ENCODE data around the gene RSPO3. TPM values are rescaled to one million over a fixed set of nuclear protein-coding genes. Genes with fewer than 3 reads are reported as not detected.

Gene RSPO3
- total and polyA plus RNA-seq, 2 of the 4 experiments (the other 2 are of a cell fraction) = not detected

DNA sequence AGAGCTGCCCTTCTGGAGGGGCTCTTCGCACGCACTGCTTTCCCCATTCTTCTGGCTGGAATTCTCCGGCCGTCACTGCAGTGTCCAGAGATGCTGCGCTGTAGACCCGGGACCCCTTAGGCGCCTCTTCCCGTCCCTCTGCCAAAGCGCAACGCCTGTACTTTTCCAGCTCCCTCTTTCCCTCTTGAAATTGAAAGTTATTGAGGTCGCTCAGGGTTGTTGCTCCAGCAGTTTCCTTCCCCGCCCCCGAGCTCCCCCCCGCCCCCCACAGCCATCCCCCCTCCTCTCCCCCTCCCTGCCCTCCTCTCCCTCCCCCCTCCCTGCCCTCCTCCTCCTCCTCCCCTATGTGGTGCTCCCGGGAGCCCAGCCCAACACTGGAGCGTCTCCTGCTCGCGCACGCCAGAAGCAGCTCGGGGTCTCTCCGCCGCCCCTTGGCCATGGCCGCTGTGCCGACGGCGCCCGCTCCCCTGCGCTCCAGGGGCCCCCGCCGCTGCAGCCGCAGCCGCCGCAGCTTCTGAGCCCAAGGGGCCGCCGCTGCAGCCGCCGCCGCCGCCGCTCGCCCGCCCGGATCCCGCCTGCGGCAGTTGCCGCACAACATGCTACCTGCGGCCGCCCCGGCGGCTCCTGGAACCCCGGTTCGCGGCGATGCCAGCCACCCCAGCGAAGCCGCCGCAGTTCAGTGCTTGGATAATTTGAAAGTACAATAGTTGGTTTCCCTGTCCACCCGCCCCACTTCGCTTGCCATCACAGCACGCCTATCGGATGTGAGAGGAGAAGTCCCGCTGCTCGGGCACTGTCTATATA is at the start of gene RSPO3 (continued):
- TF ChIP-seq MAZ (IDR thresholded peaks at IDR 0.05; ENCODE audit: borderline replicate concordance, low read depth, low read length) = no peak

DNA sequence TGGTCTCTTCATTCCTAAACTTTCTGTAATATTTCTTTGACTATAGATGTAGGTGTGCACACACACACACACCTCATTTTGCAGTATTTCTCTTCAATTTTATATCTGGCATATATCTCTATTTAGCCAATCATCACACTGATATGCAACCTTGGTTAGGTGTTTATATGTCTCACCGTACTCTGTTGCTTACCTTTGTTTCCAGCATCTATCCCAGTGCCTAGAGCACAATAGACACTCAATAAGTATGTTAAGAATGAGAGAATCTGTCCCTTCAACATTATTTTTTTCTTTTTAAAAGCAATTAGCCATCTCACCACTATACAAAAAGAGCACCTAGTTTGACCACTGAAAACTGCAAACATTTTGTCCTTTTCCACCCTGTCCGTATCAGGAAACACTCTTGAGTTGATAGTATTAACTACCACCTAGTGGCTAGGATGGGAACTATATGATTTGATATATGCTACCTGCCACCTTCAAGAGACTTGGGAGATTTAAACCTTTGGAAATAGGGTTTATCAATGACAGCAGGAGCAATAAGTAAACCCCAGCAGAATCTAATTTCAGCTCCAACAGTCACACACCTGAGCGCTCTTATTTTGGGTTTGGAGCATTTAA is 48.7 kb upstream of the RSPO3 start:
- intact Hi-C loops (cut with micrococcal nuclease) = loop anchor here (1.0 kb wide), 1 partner anchor 265 kb away; no protein-coding TSS in a partner anchor

More for the DNA sequence above, 48.7 kb upstream of the RSPO3 start:
- Histone ChIP-seq H3K4ac (ENCODE audit: low read depth, low read length) (no peak overlapping the region), H3K79me1 (ENCODE audit: low read depth in 1 of 2, low read length in 2 of 2) (no peaks in the 10 kb centered on the region), H2AK9ac (replicated peaks; ENCODE audit: low read depth, low read length, poor library complexity) (no peak overlapping the region), H3K14ac (replicated peaks; ENCODE audit: low read depth, low read length) (no peak overlapping the region), H2BK5ac (ENCODE audit: low read depth, low read length, poor library complexity, severe bottlenecking) (no peak overlapping the region), H4K8ac (ENCODE audit: low read depth in 2 of 2, low read length in 2 of 2) (no peak overlapping the region), H3K36me3 (ENCODE audit: control insufficient read depth, insufficient read depth, low read length) (no peaks in the 10 kb centered on the region), H3K4me2 (ENCODE audit: low read depth, low read length) (no peak overlapping the region), H4K20me1 (ENCODE audit: insufficient read depth, low read length) (no peaks in the 10 kb centered on the region), H3K18ac (ENCODE audit: low read depth, low read length) (no peak overlapping the region), H3K23ac (ENCODE audit: low read depth, low read length) (no peak overlapping the region), H4K5ac (ENCODE audit: low read depth, low read length) (no peak overlapping the region), H3K56ac (ENCODE audit: extremely low read depth, insufficient read depth, low read length) (no peak overlapping the region), H3K4me3 (ENCODE audit: insufficient read depth, low read depth, low read length) (no peak overlapping the region), H2AK5ac (ENCODE audit: low read depth, low read length) (no peak overlapping the region), H2AFZ (replicated peaks; ENCODE audit: low read length, poor library complexity) (no peak overlapping the region), H3K9ac (ENCODE audit: low read depth, low read length) (no peak overlapping the region), H2BK120ac (ENCODE audit: low read depth, low read length) (no peak overlapping the region), H3K9me3 (ENCODE audit: control insufficient read depth, insufficient read depth, low read length) (no peaks in the 10 kb centered on the region), H3K9me1 (ENCODE audit: insufficient read depth, low read length) (no peaks in the 10 kb centered on the region), H3K4me1 (ENCODE audit: control insufficient read depth, insufficient read depth, low read length) (no peaks in the 10 kb centered on the region), H4K91ac (ENCODE audit: insufficient read depth, low read depth, low read length) (no peak overlapping the region), H2BK15ac (ENCODE audit: low read depth, low read length) (no peak overlapping the region), H3K27me3 (ENCODE audit: control insufficient read depth, insufficient read depth, low read length) (no peaks in the 10 kb centered on the region), H2BK20ac (ENCODE audit: low read depth, low read length) (no peak overlapping the region), H3K27ac (ENCODE audit: insufficient read depth, low read length) (no peak overlapping the region)
- no CpG with 5 or more reads among the region's 3 CpGs for WGBS, 2 experiments (ENCODE audit: extremely low coverage in 2 of 2, insufficient read length in 1 of 2)
- peak; percentile 45 for DNase-seq
- in situ Hi-C loops (cut with MboI; ENCODE audit: low sequenced_read_pairs) (no loop called here), dilution Hi-C loops (cut with HindIII; ENCODE audit: low sequenced_read_pairs, unreplicated experiment) (no loop called here)
- ChIA-PET POLR2A (ENCODE audit: unreplicated experiment) (no interaction called here), CTCF (no interaction called here)
- BruUV-seq (replicated peaks) = no TSS peak
- TF ChIP-seq MAFK (IDR thresholded peaks at IDR 0.05; ENCODE audit: low read depth, low read length) (no peak), RAD21 (IDR thresholded peaks at IDR 0.05; ENCODE audit: low read length) (peak; percentile 45), SMC3 (IDR thresholded peaks at IDR 0.05; ENCODE audit: low read depth, low read length) (peak; percentile 31; the same call in 1 of the 2 replicates), CEBPB (IDR thresholded peaks at IDR 0.05; ENCODE audit: low read depth, low read length) (no peak)
- TF ChIP-seq, protein P1, sequence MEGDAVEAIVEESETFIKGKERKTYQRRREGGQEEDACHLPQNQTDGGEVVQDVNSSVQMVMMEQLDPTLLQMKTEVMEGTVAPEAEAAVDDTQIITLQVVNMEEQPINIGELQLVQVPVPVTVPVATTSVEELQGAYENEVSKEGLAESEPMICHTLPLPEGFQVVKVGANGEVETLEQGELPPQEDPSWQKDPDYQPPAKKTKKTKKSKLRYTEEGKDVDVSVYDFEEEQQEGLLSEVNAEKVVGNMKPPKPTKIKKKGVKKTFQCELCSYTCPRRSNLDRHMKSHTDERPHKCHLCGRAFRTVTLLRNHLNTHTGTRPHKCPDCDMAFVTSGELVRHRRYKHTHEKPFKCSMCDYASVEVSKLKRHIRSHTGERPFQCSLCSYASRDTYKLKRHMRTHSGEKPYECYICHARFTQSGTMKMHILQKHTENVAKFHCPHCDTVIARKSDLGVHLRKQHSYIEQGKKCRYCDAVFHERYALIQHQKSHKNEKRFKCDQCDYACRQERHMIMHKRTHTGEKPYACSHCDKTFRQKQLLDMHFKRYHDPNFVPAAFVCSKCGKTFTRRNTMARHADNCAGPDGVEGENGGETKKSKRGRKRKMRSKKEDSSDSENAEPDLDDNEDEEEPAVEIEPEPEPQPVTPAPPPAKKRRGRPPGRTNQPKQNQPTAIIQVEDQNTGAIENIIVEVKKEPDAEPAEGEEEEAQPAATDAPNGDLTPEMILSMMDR (conservative IDR thresholded peaks at IDR 0.05; ENCODE audit: low read depth, low read length) = peak; percentile 45
- peak; percentile 76 for ATAC-seq (ENCODE audit: low read depth)

All from IMR-90 (cell line).